ENCODE measurements around the gene SPANXN2.
A peak's percentile ranks its signal among the peaks of the same experiment; 100 is the strongest.

Gene SPANXN2

GRCh38 chrX:143664302-143664701, 56.2 kb downstream of the SPANXN2 start:
- peak; percentile 50 for FAIRE-seq
- TF ChIP-seq POLR2A (IDR thresholded peaks at IDR 0.05; ENCODE audit: low read depth, low read length) (no peak), POLR2AphosphoS5 (IDR thresholded peaks at IDR 0.05; ENCODE audit: low read depth, low read length) (no peak), TAF1 (IDR thresholded peaks at IDR 0.05; ENCODE audit: borderline replicate concordance, low read depth, low read length) (no peak)
- no peak for DNase-seq (ENCODE audit: insufficient read length)

GRCh38 chrX:143663755-143664154, 56.8 kb downstream of the SPANXN2 start:
- no peak for FAIRE-seq
- TF ChIP-seq POLR2AphosphoS5 (IDR thresholded peaks at IDR 0.05; ENCODE audit: low read depth, low read length) (no peak), POLR2A (IDR thresholded peaks at IDR 0.05; ENCODE audit: low read depth, low read length) (no peak), TAF1 (IDR thresholded peaks at IDR 0.05; ENCODE audit: borderline replicate concordance, low read depth, low read length) (no peak)

More at GRCh38 chrX:143663755-143664154, 56.8 kb downstream of the SPANXN2 start:
- DNase-seq (ENCODE audit: insufficient read length), result no peak
